ENCODE data around the gene ISG15.

Gene ISG15

GRCh38 chr1:981491-981954, 31.8 kb upstream of the ISG15 start:
- no peak overlapping the region for H3K4me3 ChIP-seq (ENCODE audit: insufficient read depth in 1 of 2, low read depth in 1 of 2, low read length in 2 of 2)
- H3K4me2 ChIP-seq (ENCODE audit: low read length, poor library complexity, severe bottlenecking) = no peak overlapping the region
- H3K27ac ChIP-seq (ENCODE audit: low read length, poor library complexity, severe bottlenecking) = no peak overlapping the region
- no peaks in the 10 kb centered on the region for H3K36me3 ChIP-seq (ENCODE audit: control insufficient read depth in 1 of 2, insufficient read depth in 2 of 2, low read depth in 1 of 2, low read length in 2 of 2)
- H4K8ac ChIP-seq (ENCODE audit: low read length) = no peak overlapping the region
- no peak overlapping the region for H4K91ac ChIP-seq (ENCODE audit: low read length)
- H2AK5ac ChIP-seq (ENCODE audit: low read length, severe bottlenecking) = no peak overlapping the region
- H3K23ac ChIP-seq (ENCODE audit: low read length in 2 of 2) = no peak overlapping the region
- no peak overlapping the region for H3K9ac ChIP-seq (ENCODE audit: low read length)
- H3K27me3 ChIP-seq (ENCODE audit: control insufficient read depth in 1 of 2, insufficient read depth in 1 of 2, low read length in 2 of 2) = peaks cover 22 to 69% of the 10 kb centered on the region in 2 experiments
- 77% methylated on average over 21 of the region's 21 CpGs for WGBS
- H2BK5ac ChIP-seq (ENCODE audit: low read depth, low read length, poor library complexity, severe bottlenecking) = no peak overlapping the region
- no peak overlapping the region for H2AFZ ChIP-seq (ENCODE audit: low read depth, low read length)
- H3K18ac ChIP-seq (ENCODE audit: low read depth in 1 of 2, low read length in 2 of 2) = no peak overlapping the region
- H3K14ac ChIP-seq (ENCODE audit: low read length in 2 of 2) = no peak overlapping the region
- H3K4me1 ChIP-seq (ENCODE audit: control insufficient read depth, insufficient read depth, low read depth, low read length) = peaks cover 9% of the 10 kb centered on the region
- no peak for DNase-seq
- no peak overlapping the region for H3K4ac ChIP-seq (ENCODE audit: low read depth in 1 of 2, low read length in 2 of 2)
- no peak overlapping the region for H2BK15ac ChIP-seq (ENCODE audit: low read depth, poor library complexity, severe bottlenecking)
- H2BK12ac ChIP-seq (ENCODE audit: low read length in 2 of 2) = no peak overlapping the region
- H3K9me3 ChIP-seq (ENCODE audit: control insufficient read depth, low read length) = no peaks in the 10 kb centered on the region
- H2BK120ac ChIP-seq (ENCODE audit: low read depth, low read length) = no peak overlapping the region
- H3K79me1 ChIP-seq (replicated peaks; ENCODE audit: low read length, poor library complexity, severe bottlenecking) = no peaks in the 10 kb centered on the region

GRCh38 chr1:981955-982558, 31.2 kb upstream of the ISG15 start, which contains the start of gene PERM1:
PERM1 (minus strand) TSS chr1:982093; CDS start chr1:981029, 1,064 bp downstream.
- Histone ChIP-seq H3K4me1 (ENCODE audit: control insufficient read depth, insufficient read depth, low read depth, low read length) (peaks cover 9% of the 10 kb centered on the region), H3K18ac (ENCODE audit: low read depth in 1 of 2, low read length in 2 of 2) (no peak within 1 kb of the TSS), H3K4me2 (ENCODE audit: low read length, poor library complexity, severe bottlenecking) (no peak within 1 kb of the TSS), H3K14ac (ENCODE audit: low read length in 2 of 2) (peak within 1 kb of the TSS in 1 of 2 experiments; percentile 46), H3K36me3 (ENCODE audit: control insufficient read depth in 1 of 2, insufficient read depth in 2 of 2, low read depth in 1 of 2, low read length in 2 of 2) (no peaks in the 10 kb centered on the region), H2AFZ (ENCODE audit: low read depth, low read length) (no peak within 1 kb of the TSS), H2BK120ac (ENCODE audit: low read depth, low read length) (no peak within 1 kb of the TSS), H4K8ac (ENCODE audit: low read length) (no peak within 1 kb of the TSS), H2AK5ac (ENCODE audit: low read length, severe bottlenecking) (no peak within 1 kb of the TSS), H2BK15ac (ENCODE audit: low read depth, poor library complexity, severe bottlenecking) (no peak within 1 kb of the TSS), H3K27me3 (ENCODE audit: control insufficient read depth in 1 of 2, insufficient read depth in 1 of 2, low read length in 2 of 2) (peaks cover 22 to 69% of the 10 kb centered on the region in 2 experiments), H3K27ac (ENCODE audit: low read length, poor library complexity, severe bottlenecking) (no peak within 1 kb of the TSS), H3K4me3 (ENCODE audit: insufficient read depth in 1 of 2, low read depth in 1 of 2, low read length in 2 of 2) (no peak within 1 kb of the TSS), H3K23ac (ENCODE audit: low read length in 2 of 2) (no peak within 1 kb of the TSS), H2BK5ac (ENCODE audit: low read depth, low read length, poor library complexity, severe bottlenecking) (no peak within 1 kb of the TSS), H3K9me3 (ENCODE audit: control insufficient read depth, low read length) (no peaks in the 10 kb centered on the region), H2BK12ac (ENCODE audit: low read length in 2 of 2) (no peak within 1 kb of the TSS), H4K91ac (ENCODE audit: low read length) (no peak within 1 kb of the TSS), H3K4ac (ENCODE audit: low read depth in 1 of 2, low read length in 2 of 2) (no peak within 1 kb of the TSS), H3K79me1 (replicated peaks; ENCODE audit: low read length, poor library complexity, severe bottlenecking) (no peaks in the 10 kb centered on the region), H3K9ac (ENCODE audit: low read length) (no peak within 1 kb of the TSS)
- no peak for DNase-seq
- 89% methylated on average over 28 of the region's 28 CpGs for WGBS

- H3K9me3 ChIP-seq (ENCODE audit: control insufficient read depth, low read length) = no peaks in the 10 kb centered on the region
Observed at GRCh38 chr1:982765-983436, 30.4 kb upstream of the ISG15 start.

DNA sequence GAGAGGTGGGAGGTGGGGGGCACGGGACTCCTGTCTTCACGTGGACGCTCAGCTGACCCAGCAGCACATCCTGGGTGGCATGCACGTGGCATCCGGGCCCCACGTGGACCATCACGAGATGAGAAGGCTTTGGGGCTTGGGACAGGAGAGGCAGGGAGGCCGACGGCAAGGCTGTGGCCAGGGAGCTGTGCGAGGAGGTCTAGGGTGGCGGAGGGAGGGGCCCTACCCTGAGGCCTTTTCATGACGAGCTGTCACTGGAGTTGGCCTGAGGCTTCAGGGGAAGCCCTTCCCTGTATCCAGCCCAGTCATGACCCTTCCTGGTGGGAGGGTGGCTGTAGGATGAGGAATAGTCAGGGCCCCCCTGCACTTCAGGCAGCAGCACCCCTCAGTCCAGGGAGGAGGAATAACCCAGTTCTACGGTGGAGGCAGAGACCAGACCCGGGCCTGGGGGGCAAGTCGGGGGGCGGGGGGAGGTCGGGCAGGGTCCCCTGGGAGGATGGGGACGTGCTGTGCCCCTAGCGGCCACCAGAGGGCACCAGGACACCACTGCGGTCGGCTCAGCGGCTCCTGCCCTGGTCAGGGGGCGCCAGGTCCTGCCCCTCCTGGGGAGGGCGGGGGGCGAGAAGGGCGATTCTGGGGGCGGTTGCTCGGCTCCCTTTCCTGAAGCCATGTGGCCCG, 29.4 kb upstream of the ISG15 start:
- Histone ChIP-seq H3K27ac (ENCODE audit: low read length, poor library complexity, severe bottlenecking) (no peak overlapping the region), H3K9me3 (ENCODE audit: control insufficient read depth, low read length) (no peaks in the 10 kb centered on the region), H3K18ac (ENCODE audit: low read depth in 1 of 2, low read length in 2 of 2) (no peak overlapping the region), H3K4me1 (ENCODE audit: control insufficient read depth, insufficient read depth, low read depth, low read length) (peaks cover 9% of the 10 kb centered on the region), H2BK120ac (ENCODE audit: low read depth, low read length) (no peak overlapping the region), H3K36me3 (ENCODE audit: control insufficient read depth in 1 of 2, insufficient read depth in 2 of 2, low read depth in 1 of 2, low read length in 2 of 2) (no peaks in the 10 kb centered on the region), H3K23ac (ENCODE audit: low read length in 2 of 2) (no peak overlapping the region), H3K4ac (ENCODE audit: low read depth in 1 of 2, low read length in 2 of 2) (no peak overlapping the region), H3K4me3 (ENCODE audit: insufficient read depth in 1 of 2, low read depth in 1 of 2, low read length in 2 of 2) (no peak overlapping the region), H2BK15ac (ENCODE audit: low read depth, poor library complexity, severe bottlenecking) (no peak overlapping the region), H2AK5ac (ENCODE audit: low read length, severe bottlenecking) (no peak overlapping the region), H2AFZ (ENCODE audit: low read depth, low read length) (no peak overlapping the region), H3K4me2 (ENCODE audit: low read length, poor library complexity, severe bottlenecking) (peak overlapping the region; percentile 57), H2BK12ac (ENCODE audit: low read length in 2 of 2) (no peak overlapping the region), H3K9ac (ENCODE audit: low read length) (no peak overlapping the region), H4K8ac (ENCODE audit: low read length) (peak overlapping the region; percentile 67), H2BK5ac (ENCODE audit: low read depth, low read length, poor library complexity, severe bottlenecking) (no peak overlapping the region), H3K79me1 (replicated peaks; ENCODE audit: low read length, poor library complexity, severe bottlenecking) (no peaks in the 10 kb centered on the region), H3K27me3 (ENCODE audit: control insufficient read depth in 1 of 2, insufficient read depth in 1 of 2, low read length in 2 of 2) (peaks cover 22 to 74% of the 10 kb centered on the region in 2 experiments), H3K14ac (ENCODE audit: low read length in 2 of 2) (no peak overlapping the region), H4K91ac (ENCODE audit: low read length) (no peak overlapping the region)
- WGBS = 18% methylated on average over 29 of the region's 29 CpGs
- DNase-seq = peak; percentile 42

More at GRCh38 chr1:982765-983436, 30.4 kb upstream of the ISG15 start:
- Histone ChIP-seq H3K9ac (ENCODE audit: low read length) (no peak overlapping the region), H2BK15ac (ENCODE audit: low read depth, poor library complexity, severe bottlenecking) (no peak overlapping the region), H2BK5ac (ENCODE audit: low read depth, low read length, poor library complexity, severe bottlenecking) (no peak overlapping the region), H2BK12ac (ENCODE audit: low read length in 2 of 2) (no peak overlapping the region), H3K4ac (ENCODE audit: low read depth in 1 of 2, low read length in 2 of 2) (no peak overlapping the region), H3K4me3 (ENCODE audit: insufficient read depth in 1 of 2, low read depth in 1 of 2, low read length in 2 of 2) (no peak overlapping the region), H4K8ac (ENCODE audit: low read length) (no peak overlapping the region), H3K23ac (ENCODE audit: low read length in 2 of 2) (no peak overlapping the region), H4K91ac (ENCODE audit: low read length) (no peak overlapping the region), H3K18ac (ENCODE audit: low read depth in 1 of 2, low read length in 2 of 2) (no peak overlapping the region), H3K79me1 (replicated peaks; ENCODE audit: low read length, poor library complexity, severe bottlenecking) (no peaks in the 10 kb centered on the region), H2AFZ (ENCODE audit: low read depth, low read length) (no peak overlapping the region), H2BK120ac (ENCODE audit: low read depth, low read length) (no peak overlapping the region), H3K27ac (ENCODE audit: low read length, poor library complexity, severe bottlenecking) (no peak overlapping the region), H3K4me1 (ENCODE audit: control insufficient read depth, insufficient read depth, low read depth, low read length) (peaks cover 9% of the 10 kb centered on the region), H3K36me3 (ENCODE audit: control insufficient read depth in 1 of 2, insufficient read depth in 2 of 2, low read depth in 1 of 2, low read length in 2 of 2) (no peaks in the 10 kb centered on the region), H3K27me3 (ENCODE audit: control insufficient read depth in 1 of 2, insufficient read depth in 1 of 2, low read length in 2 of 2) (peaks cover 22 to 69% of the 10 kb centered on the region in 2 experiments), H3K4me2 (ENCODE audit: low read length, poor library complexity, severe bottlenecking) (no peak overlapping the region), H2AK5ac (ENCODE audit: low read length, severe bottlenecking) (no peak overlapping the region), H3K14ac (ENCODE audit: low read length in 2 of 2) (no peak overlapping the region)
- no peak for DNase-seq
- WGBS = 86% methylated on average over 43 of the region's 43 CpGs
